ENCODE results near the gene SKA1. TPM values are rescaled to one million over a fixed set of nuclear protein-coding genes. Genes with fewer than 3 reads are reported as not detected.
"Not testable (repeated sequence)": the region's sequence is repeated elsewhere in the genome, so short reads cannot be mapped to it uniquely, and the experiment has no call there.

SKA1 gene
- total RNA-seq, 2 experiments from 2014 or later, result 44.6 to 45.6 TPM

DNA sequence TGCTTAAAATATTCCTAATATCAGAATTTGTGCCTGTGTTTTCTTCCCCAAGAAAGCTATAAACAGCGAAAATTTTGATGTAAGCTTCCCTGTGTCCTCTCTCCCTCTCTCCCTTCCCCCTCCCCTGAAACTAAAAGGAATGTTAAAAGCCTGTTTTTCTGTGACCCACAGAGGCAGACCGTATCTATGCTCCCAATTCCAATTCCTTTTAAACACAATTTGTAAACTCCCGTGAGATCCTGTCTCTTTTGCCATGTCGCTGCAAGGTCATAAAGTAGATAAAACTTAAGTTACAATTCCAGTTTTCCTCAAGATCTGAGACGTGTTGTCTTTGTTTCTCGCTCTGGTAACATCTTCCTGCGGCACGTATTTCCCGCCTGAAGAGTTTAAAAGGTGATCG is 23.3 kb downstream of the SKA1 start:
- Mint-ChIP-seq H3K9me3 (no peaks in the 10 kb centered on the region), H3K4me3 (no peak overlapping the region), H3K27me3 (peaks cover 15% of the 10 kb centered on the region), H3K27ac (no peak overlapping the region), H3K36me3 (ENCODE audit: low read depth) (peaks cover 18% of the 10 kb centered on the region), H3K4me1 (peaks cover 2% of the 10 kb centered on the region)
- no peak for DNase-seq
- POLR2A ChIA-PET, result no interaction called here
- CTCF ChIA-PET, result no interaction called here

DNA sequence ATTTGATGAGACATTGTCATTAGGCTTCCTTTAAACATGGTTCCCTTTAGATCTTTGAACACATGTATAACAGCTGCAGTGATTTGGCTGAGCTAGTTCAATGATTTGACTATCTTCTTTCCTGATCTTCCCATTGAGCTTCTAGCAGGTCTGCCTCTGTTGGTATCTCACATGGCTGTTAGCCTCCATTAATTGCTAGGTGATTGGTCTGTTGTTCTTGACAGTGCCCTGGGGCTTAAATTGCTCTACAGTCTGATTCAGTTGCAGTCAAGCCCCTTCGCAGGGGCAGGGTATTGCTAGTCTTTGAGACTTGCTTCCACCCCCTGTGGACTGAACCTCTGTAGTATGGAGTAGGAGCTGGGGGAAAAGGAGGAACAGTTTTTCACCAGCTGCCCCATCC is 24.1 kb downstream of the SKA1 start:
- peaks cover 11% of the 10 kb centered on the region for H3K36me3 Mint-ChIP-seq (ENCODE audit: low read depth)
- H3K9me3 Mint-ChIP-seq, result no peaks in the 10 kb centered on the region
- H3K4me1 Mint-ChIP-seq, result peaks cover 2% of the 10 kb centered on the region
- ChIA-PET CTCF (no interaction called here), POLR2A (no interaction called here)
- no peak overlapping the region for H3K4me3 Mint-ChIP-seq
- no peak for DNase-seq
- H3K27me3 Mint-ChIP-seq, result peaks cover 23% of the 10 kb centered on the region
- no peak overlapping the region for H3K27ac Mint-ChIP-seq

DNA sequence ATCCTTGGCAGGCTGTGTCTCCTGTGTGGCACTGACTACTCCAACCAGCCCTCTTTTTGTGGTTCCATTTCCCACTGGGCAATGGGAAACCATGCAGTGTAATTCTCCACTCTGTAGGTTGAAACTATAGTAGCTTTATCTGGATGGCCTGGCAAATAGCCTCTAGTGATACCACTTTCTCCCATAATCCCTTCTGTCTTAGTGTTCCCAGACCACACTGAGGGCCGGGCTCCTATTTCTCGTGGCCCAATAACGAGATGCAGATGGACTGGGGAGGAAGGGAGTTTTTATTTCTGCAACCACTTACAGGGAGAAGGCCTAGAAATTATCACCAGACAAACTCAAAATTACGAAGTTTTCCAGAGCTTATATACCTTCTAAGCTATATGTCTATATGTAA is 24.7 kb downstream of the SKA1 start:
- peaks cover 28% of the 10 kb centered on the region for H3K27me3 Mint-ChIP-seq
- DNase-seq, result no peak
- H3K9me3 Mint-ChIP-seq, result no peaks in the 10 kb centered on the region
- no peak overlapping the region for H3K4me3 Mint-ChIP-seq
- ChIA-PET POLR2A (no interaction called here), CTCF (no interaction called here)
- H3K4me1 Mint-ChIP-seq, result peaks cover 2% of the 10 kb centered on the region
- no peak overlapping the region for H3K27ac Mint-ChIP-seq
- H3K36me3 Mint-ChIP-seq (ENCODE audit: low read depth), result peaks cover 8% of the 10 kb centered on the region

DNA sequence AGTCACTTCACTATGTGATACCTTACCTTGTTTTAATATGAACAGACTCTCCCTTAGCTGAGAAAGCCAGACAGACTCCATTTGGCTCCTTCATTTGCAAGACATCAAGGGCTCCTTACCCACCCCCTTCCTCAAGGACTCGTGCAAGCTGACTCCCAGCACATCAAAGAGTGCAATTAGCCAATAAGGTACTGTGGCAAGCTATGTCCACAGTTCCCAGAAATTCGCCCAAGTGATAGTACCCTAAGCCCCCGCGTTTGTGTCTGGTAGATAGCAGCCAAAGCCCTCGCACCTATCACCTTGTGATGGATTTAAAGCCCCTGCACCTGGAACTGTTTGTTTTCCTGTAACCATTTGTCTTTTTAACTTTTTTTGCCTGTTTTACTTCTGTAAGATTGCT is 25.6 kb downstream of the SKA1 start:
- H3K4me3 Mint-ChIP-seq; H3K4me1 Mint-ChIP-seq; DNase-seq; H3K27ac Mint-ChIP-seq; POLR2A ChIA-PET; H3K9me3 Mint-ChIP-seq; H3K36me3 Mint-ChIP-seq (ENCODE audit: low read depth); CTCF ChIA-PET: not testable (repeated sequence)
- H3K27me3 Mint-ChIP-seq, result peaks cover 34% of the 10 kb centered on the region

DNA sequence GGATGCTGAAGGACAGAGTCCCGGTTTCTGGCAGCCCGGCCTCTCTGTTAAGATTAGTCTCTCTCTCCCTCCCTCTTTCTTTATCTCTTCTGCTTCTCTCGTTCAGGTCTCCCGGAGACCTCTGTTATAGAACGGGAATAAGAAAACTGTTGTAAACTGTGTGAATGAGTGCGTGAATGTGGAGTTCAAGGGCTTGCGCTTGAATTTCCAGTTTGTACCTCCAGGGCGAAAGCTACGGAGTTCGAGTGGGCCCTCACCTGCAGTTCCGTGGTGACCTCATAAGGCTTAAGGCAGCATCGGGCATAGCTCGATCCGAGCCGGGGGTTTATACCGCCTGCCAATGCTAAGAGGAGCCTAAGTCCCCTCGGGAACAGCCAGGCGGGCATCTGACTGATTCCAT is 26.4 kb downstream of the SKA1 start:
- Mint-ChIP-seq H3K27me3 (peaks cover 39% of the 10 kb centered on the region), H3K4me1 (no peaks in the 10 kb centered on the region), H3K27ac (no peak overlapping the region), H3K36me3 (ENCODE audit: low read depth) (no peaks in the 10 kb centered on the region), H3K9me3 (no peaks in the 10 kb centered on the region), H3K4me3 (no peak overlapping the region)
- CTCF ChIA-PET, result no interaction called here
- no peak for DNase-seq
- POLR2A ChIA-PET, result no interaction called here

DNA sequence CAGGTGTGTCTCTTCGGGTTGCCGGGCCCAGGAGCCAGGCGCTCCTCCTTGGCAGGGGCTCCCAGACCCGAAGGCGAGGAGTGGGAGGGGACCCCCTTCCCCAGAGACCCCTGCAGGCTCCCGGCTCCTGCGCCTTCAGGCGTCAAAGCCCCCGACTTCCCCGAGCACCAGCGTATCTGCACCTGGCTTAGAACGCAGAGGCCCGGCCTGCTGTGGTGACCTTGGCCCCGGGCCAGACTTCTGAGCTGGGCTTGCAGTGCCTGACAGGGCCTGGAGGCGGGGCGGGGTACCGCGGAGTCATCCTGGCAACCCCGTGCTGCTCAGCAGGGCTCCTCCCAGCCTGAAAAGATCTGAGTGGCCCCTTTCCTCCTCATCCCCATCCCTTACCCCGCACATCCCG is 27.0 kb downstream of the SKA1 start:
- H3K27ac Mint-ChIP-seq, result no peak overlapping the region
- H3K4me1 Mint-ChIP-seq, result no peaks in the 10 kb centered on the region
- POLR2A ChIA-PET, result no interaction called here
- no peak for DNase-seq
- H3K4me3 Mint-ChIP-seq, result no peak overlapping the region
- CTCF ChIA-PET, result no interaction called here
- no peaks in the 10 kb centered on the region for H3K36me3 Mint-ChIP-seq (ENCODE audit: low read depth)
- no peaks in the 10 kb centered on the region for H3K9me3 Mint-ChIP-seq
- H3K27me3 Mint-ChIP-seq, result peaks cover 44% of the 10 kb centered on the region

DNA sequence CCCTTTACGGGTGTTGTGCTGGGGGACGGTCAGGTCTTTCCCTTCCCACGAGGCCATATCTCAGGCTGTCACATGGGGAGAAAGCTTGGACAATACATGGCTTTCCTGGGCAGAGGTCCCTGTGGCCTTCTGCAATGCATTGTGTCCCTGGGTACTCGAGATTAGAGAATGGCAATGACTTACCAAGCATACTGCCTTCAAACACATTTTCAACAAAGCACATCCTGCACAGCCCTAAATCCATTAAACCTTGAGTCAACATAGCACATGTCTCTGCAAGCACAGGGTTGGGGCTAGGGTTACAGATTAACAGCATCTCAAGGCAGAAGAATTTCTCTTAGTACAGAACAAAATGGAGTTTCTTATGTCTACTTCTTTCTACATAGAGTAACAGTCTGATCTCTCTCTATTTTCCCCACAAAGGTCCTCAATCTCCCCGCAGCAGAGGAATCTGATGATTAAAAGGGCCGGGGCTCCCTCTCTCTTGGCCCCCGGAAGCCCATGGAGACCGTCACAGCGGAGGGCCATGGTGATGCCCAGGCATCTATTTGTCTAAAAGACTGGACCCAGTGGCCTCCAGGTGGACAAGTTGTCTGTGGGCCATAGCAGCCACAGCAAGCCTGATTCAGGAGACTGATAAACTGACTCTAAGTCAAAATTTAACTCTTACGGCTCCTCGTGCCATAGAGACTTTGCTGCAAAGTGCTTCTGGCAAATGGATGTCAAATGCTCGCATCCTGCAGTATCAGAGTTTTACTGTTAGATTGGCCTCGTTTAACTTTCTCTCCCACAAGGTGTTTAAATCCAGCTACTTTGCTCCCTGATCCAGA is 30.1 kb downstream of the SKA1 start:
- H3K9me3 Mint-ChIP-seq; H3K36me3 Mint-ChIP-seq (ENCODE audit: low read depth); DNase-seq; H3K27ac Mint-ChIP-seq; H3K4me3 Mint-ChIP-seq; H3K4me1 Mint-ChIP-seq; POLR2A ChIA-PET: not testable (repeated sequence)
- CTCF ChIA-PET, result interaction anchor here (1.4 kb wide), 1 partner anchor 24 kb away, joined by 3 read pairs; no protein-coding TSS in a partner anchor
- H3K27me3 Mint-ChIP-seq, result peaks cover 59% of the 10 kb centered on the region

DNA sequence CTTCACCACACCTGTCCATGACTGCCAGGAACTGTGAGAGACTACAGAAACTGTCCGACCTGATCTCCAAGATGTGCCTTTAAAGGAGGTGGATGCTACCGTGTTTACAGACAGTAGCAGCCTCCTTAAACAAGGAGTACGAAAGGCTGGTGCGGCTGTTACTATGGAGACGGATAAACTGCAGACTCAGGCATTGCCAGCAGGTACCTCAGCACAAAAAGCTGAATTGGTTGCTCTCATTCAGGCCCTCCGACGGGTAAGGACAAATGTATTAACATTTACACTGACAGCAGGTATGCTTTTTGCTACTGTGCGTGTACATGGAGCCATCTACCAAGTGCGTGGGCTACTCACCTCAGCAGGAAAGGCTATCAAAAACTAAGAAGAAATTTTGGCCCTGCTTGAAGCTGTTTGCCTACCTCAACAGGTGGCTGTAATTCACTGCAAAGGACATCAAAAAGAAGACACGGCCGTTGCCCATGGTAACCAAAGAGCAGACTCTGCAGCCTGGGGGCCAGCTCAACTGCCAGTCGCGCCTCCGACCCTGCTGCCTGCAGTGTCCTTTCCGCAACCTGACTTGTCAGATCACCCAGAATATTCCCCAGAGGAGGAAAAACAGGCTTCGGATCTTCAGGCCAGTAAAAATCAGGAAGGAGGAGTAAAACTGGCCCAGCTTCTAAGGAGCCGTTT is 30.9 kb downstream of the SKA1 start:
- no peak for DNase-seq
- POLR2A ChIA-PET, result no interaction called here
- Mint-ChIP-seq H3K9me3 (no peaks in the 10 kb centered on the region), H3K27me3 (peaks cover 64% of the 10 kb centered on the region), H3K27ac (no peak overlapping the region), H3K4me1 (no peaks in the 10 kb centered on the region), H3K36me3 (ENCODE audit: low read depth) (no peaks in the 10 kb centered on the region), H3K4me3 (no peak overlapping the region)
- CTCF ChIA-PET, result interaction anchor here (1.4 kb wide), 1 partner anchor 24 kb away, joined by 3 read pairs; no protein-coding TSS in a partner anchor

DNA sequence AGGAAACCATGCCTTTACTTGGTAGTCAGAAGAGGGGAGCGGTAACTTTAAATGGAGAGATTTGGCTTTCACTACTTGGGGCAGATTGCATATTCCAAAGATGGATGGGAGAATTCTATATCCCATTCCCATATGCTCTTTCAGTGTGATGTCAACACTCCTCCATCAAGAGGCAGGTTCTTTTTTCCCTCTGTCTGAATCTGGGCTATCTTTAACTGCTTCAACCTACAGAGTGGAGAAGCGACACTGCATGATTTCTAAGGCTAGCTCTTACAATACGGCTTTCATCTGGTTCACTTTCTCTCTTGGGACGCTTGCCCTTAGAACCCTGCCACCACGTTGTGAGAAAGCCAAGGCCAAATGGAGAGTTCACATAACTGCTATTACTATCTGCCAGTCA is 34.4 kb downstream of the SKA1 start:
- H3K36me3 Mint-ChIP-seq (ENCODE audit: low read depth), result no peaks in the 10 kb centered on the region
- no peak overlapping the region for H3K4me3 Mint-ChIP-seq
- H3K27ac Mint-ChIP-seq, result no peak overlapping the region
- H3K4me1 Mint-ChIP-seq, result no peaks in the 10 kb centered on the region
- ChIA-PET POLR2A (no interaction called here), CTCF (interaction anchor here (1.0 kb wide), 1 partner anchor 20 kb away, joined by 3 read pairs; no protein-coding TSS in a partner anchor)
- H3K9me3 Mint-ChIP-seq, result no peaks in the 10 kb centered on the region
- peaks cover 49% of the 10 kb centered on the region for H3K27me3 Mint-ChIP-seq
- no peak for DNase-seq

DNA sequence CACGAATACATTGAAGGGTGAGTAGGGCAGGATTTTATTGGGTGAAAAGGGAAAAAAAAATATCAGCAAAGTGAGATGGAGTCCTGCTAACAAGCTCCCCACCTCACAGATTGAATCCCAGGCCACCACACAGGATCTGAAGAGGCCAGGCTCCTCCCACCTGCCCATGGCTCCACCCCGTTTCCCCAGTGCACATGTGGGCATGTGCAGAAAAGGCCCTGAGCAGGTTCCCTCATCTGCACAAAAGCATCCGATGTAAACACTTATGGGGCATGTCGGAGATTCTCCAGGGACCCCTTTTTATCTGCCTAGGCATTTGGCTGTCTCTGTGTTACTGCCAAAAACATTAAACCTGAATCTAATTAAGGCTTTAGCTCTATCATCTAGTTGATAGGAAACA is 35.2 kb downstream of the SKA1 start:
- no peak for DNase-seq
- ChIA-PET POLR2A (no interaction called here), CTCF (interaction anchor here (1.0 to 2.8 kb wide), 2 partner anchors 19 to 20 kb away, joined by 3 to 10 read pairs; no protein-coding TSS in a partner anchor)
- H3K9me3 Mint-ChIP-seq, result no peaks in the 10 kb centered on the region
- H3K4me1 Mint-ChIP-seq, result no peaks in the 10 kb centered on the region
- H3K27me3 Mint-ChIP-seq, result peaks cover 41% of the 10 kb centered on the region
- H3K36me3 Mint-ChIP-seq (ENCODE audit: low read depth), result no peaks in the 10 kb centered on the region
- no peak overlapping the region for H3K4me3 Mint-ChIP-seq
- H3K27ac Mint-ChIP-seq, result no peak overlapping the region

DNA sequence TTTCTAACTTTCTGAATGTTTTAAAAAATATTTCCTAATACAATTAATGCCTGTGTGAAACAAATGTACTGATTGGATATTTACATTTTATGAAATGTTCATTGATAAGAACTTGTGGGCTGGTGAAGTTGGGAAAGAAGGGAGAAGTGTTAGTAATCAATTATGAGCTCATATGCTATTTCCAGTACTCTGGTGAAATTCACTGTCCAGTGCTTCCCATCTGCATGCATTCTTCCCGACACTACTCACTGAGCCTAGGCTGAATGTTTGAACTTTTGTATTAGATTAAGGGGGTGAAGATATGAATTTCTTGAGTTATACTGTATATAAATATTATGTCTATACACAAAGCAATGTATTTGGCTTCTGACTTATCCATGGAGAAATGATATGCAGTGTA is 36.0 kb downstream of the SKA1 start:
- H3K36me3 Mint-ChIP-seq (ENCODE audit: low read depth), result no peaks in the 10 kb centered on the region
- ChIA-PET CTCF (interaction anchor here (2.8 kb wide), 1 partner anchor 18 kb away, joined by 10 read pairs; no protein-coding TSS in a partner anchor), POLR2A (no interaction called here)
- DNase-seq, result no peak
- no peaks in the 10 kb centered on the region for H3K4me1 Mint-ChIP-seq
- no peaks in the 10 kb centered on the region for H3K9me3 Mint-ChIP-seq
- no peak overlapping the region for H3K27ac Mint-ChIP-seq
- H3K4me3 Mint-ChIP-seq, result no peak overlapping the region
- H3K27me3 Mint-ChIP-seq, result peaks cover 40% of the 10 kb centered on the region

DNA sequence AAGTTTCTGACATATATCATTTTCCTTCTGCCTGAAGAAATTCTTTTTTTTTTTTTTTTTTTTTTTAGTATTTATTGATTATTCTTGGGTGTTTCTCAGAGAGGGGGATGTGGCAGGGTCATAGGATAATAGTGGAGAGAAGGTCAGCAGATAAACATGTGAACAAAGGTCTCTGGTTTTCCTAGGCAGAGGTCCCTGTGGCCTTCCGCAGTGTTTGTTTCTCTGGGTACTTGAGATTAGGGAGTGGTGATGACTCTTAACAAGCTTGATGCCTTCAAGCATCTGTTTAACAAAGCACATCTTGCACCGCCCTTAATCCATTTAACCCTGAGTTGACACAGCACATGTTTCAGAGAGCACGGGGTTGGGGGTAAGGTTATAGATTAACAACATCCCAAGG is 42.0 kb downstream of the SKA1 start:
- H3K27ac Mint-ChIP-seq; H3K4me1 Mint-ChIP-seq; POLR2A ChIA-PET; H3K36me3 Mint-ChIP-seq (ENCODE audit: low read depth); CTCF ChIA-PET; DNase-seq; H3K4me3 Mint-ChIP-seq; H3K9me3 Mint-ChIP-seq: not testable (repeated sequence)
- H3K27me3 Mint-ChIP-seq, result peaks cover 16% of the 10 kb centered on the region

DNA sequence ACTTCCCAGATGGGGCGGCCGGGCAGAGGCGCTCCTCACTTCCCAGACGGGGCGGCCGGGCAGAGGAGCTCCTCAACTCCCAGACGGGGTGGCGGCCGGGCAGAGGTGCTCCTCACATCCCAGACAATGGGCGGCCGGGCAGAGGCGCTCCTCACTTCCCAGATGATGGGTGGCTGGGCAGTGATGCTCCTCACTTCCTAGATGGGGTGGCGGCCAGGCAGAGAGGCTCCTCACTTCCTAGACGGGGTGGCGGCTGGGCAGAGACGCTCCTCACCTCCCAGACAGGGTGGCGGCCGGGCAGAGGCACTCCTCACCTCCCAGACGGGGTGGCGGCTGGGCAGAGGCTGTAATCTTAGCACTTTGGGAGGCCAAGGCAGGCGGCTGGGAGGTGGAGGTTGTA is 42.9 kb downstream of the SKA1 start:
- POLR2A ChIA-PET; DNase-seq; H3K9me3 Mint-ChIP-seq; CTCF ChIA-PET; H3K4me1 Mint-ChIP-seq; H3K36me3 Mint-ChIP-seq (ENCODE audit: low read depth); H3K27ac Mint-ChIP-seq; H3K4me3 Mint-ChIP-seq: not testable (repeated sequence)
- H3K27me3 Mint-ChIP-seq, result peaks cover 16% of the 10 kb centered on the region

DNA sequence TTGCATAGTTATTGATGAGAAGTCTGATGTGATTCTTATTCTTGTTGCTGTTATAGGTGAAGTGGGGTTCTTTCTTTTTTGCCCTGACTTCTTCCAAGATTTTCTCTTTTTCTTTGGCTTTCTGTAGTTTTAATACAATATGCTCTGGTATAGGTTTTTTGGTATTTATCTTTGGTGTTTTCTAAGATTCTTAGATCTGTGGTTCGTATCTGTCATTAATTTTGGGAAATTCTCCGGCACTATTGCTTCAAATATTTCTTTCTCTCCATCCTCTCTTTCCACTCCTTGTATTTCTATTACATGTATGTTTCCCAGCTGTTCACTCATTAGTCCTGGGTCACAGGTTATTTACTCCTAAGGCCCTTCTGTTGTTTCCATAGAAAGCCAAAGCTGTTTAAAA is 43.8 kb downstream of the SKA1 start:
- peaks cover 7% of the 10 kb centered on the region for H3K9me3 Mint-ChIP-seq
- no peak overlapping the region for H3K4me3 Mint-ChIP-seq
- POLR2A ChIA-PET, result no interaction called here
- CTCF ChIA-PET, result no interaction called here
- DNase-seq, result no peak
- H3K4me1 Mint-ChIP-seq, result no peaks in the 10 kb centered on the region
- H3K27me3 Mint-ChIP-seq, result peaks cover 22% of the 10 kb centered on the region
- H3K27ac Mint-ChIP-seq, result no peak overlapping the region
- H3K36me3 Mint-ChIP-seq (ENCODE audit: low read depth), result no peaks in the 10 kb centered on the region

All from activated CD4-positive, alpha-beta memory T cell treated with anti-CD3 and anti-CD28 coated beads, Interleukin-2, amount 10 ng/mL, durations not matched to agents 7 days and 5 days (primary cell).